Right kidney (tissue), 1 donor: Measurements from ENCODE around the gene HRH3.

Source experiments
- DNase-seq: peaks from one replicate; pipeline ENCODE4 v3.0.0-alpha.2; 2016

The HRH3 gene

GRCh38 chr20:62215020-62215990 is 4.8 kb downstream of the HRH3 start:
- DNase-seq: no peak

- DNase-seq: no peak
Observed at GRCh38 chr20:62214067-62214466, 6.0 kb downstream of the HRH3 start.

- DNase-seq: no peak
Observed at GRCh38 chr20:62212299-62212698, 7.8 kb downstream of the HRH3 start.

GRCh38 chr20:62211769-62212288 is 8.2 kb downstream of the HRH3 start:
- no peak for DNase-seq

- no peak for DNase-seq
Observed at GRCh38 chr20:62211216-62211615, 8.9 kb downstream of the HRH3 start.

- no peak for DNase-seq
Observed at GRCh38 chr20:62210496-62210855, 9.6 kb downstream of the HRH3 start.

GRCh38 chr20:62209850-62210495 is 10.1 kb downstream of the HRH3 start:
- no peak for DNase-seq

GRCh38 chr20:62208795-62209755 is 11.0 kb downstream of the HRH3 start:
- DNase-seq: no peak

GRCh38 chr20:62208061-62208794 is 11.8 kb downstream of the HRH3 start:
- DNase-seq: no peak

- DNase-seq: no peak
Observed at GRCh38 chr20:62206388-62206775, 13.7 kb downstream of the HRH3 start.

GRCh38 chr20:62205618-62206387 is 14.3 kb downstream of the HRH3 start:
- no peak for DNase-seq

- no peak for DNase-seq
Observed at GRCh38 chr20:62203378-62204030, 16.6 kb downstream of the HRH3 start.

- DNase-seq: no peak
Observed at GRCh38 chr20:62202676-62203377, 17.3 kb downstream of the HRH3 start.

- DNase-seq: no peak
Observed at GRCh38 chr20:62202083-62202395, 18.0 kb downstream of the HRH3 start.

- DNase-seq: no peak
Observed at GRCh38 chr20:62201173-62202082, 18.6 kb downstream of the HRH3 start.

GRCh38 chr20:62200491-62201172 is 19.4 kb downstream of the HRH3 start:
- DNase-seq: no peak

GRCh38 chr20:62198931-62199330 is 21.1 kb downstream of the HRH3 start:
- DNase-seq: no peak

GRCh38 chr20:62198496-62198895 is 21.6 kb downstream of the HRH3 start:
- no peak for DNase-seq
